ENCODE measurements around the gene UCKL1.
"Not testable (repeated sequence)": the region's sequence is repeated elsewhere in the genome, so short reads cannot be mapped to it uniquely, and the experiment has no call there.

Gene UCKL1

DNA sequence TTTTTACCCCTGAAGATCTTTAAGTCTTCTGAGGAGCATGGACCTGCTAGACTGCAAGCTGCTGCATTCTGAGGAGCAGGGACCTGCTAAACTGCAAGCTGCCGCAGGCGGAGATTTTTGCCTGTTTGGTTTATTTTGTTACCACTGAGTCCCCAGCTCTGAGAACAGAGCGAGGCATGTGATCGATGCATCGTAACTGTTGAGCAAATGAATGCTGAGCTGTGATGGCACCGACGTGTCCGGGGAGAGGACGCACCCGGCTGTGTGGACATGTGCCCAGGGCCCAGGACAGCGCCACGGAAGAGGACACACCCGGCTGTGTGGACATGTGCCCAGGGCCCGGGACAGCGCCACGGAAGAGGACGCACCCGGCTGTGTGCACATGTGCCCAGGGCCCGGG is 37.1 kb downstream of the UCKL1 start:
- DNase-seq (ENCODE audit: low read depth, low spot score): no peak

DNA sequence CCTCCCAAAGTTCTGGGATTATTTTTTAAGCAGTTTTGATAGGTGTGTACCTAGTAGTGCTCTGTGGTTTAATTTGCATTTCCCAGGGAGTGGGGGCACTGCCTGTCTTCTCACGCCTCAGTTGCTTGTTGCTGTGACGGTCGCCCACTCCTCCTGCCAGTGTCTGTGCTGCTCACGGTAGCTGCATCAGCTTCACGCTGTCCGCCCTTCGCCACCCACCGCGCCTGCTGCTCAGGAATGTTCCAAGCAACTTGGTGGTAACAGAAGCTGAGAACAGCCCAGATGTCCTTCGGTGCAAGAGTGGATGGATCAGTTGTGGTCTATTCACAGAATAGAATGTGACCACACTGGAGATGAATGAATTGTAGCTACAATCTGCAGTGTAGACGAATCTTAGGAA is 38.4 kb downstream of the UCKL1 start:
- no peak for DNase-seq (ENCODE audit: low read depth, low spot score)

DNA sequence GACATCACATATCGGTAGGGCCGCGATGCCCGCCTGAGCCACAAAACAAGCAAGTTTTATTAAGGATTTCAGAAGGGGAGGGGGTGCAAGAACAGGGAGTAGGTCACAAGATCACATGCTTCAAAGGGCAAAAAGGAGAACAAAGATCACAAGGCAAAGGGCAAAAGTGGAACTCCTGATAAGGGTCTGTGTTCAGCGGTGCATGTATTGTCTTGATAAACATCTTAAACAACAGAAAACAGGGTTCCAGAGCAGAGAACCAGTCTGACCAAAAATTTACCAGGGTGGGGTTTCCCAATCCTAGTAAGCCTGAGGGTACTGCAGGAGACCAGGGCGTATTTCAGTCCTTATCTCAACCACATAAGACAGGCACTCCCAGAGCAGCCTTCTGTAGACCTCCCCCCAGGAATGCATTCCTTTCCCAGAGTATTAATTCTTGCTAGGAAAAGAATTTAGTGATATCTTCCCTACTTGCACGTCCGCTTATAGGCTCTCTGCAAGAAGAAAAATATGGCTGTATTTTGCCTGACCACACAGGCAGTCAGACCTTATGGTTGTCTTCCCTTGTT is 39.8 kb downstream of the UCKL1 start:
- DNase-seq (ENCODE audit: low read depth, low spot score): not testable (repeated sequence)

DNA sequence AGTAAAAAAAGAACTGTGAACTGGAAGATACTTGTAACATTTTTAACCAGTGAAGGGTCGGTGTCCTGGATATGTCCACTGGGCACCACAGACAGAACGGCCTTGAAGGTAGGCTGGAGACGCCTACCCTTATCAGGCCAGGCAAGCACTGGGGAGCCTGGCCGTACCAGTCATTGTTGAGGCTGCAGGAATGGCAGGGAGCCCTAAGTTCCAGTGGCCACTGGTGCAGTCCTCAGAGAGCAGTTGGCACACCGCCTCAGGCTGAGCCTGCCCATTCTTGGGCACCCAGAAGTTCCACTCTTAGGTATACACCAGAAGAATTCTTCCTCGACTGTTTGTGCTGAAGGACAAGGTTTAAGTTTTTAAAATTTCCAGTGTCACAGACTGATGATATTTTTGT is 40.7 kb downstream of the UCKL1 start:
- DNase-seq (ENCODE audit: low read depth, low spot score): no peak

DNA sequence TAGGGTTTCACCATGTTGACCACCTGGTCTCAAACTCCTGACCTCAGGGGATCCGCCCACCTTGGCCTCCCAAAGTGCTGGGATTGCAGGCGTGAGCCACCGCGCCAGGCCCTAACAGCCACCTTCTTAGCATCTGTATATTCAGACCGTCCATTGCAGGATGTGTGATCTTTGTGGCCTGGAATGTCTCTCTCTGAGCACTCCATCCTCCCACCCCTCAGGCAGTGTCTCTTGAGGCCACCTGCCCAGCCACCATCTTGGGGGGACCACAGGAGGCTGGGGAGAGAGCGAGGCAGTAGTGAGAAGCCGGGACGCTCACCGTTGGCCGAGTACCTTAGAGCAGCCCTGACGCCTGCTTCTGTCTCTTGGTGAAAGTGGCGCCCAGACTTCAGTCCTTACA is 42.4 kb downstream of the UCKL1 start:
- no peak for DNase-seq (ENCODE audit: low read depth, low spot score)

DNA sequence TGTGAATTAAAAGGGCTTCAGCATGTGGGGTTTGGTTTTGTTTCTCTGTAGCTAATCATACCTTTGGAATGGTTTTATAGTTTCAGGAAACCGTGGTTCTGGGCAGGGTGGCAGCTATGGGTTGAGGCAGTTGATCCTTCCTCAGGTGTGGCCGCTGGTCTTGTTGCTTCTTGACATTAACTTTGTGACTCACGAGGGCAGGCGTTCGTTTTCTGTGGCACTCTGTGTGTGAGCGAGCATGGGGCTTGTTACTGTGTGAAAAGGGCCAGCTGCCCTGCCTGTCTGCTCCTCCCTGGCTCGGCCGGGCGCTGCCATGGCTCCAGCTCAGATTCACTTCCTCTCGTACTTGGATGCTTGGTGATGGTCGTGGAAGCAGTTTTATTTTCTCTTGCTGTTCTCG is 45.0 kb downstream of the UCKL1 start:
- DNase-seq (ENCODE audit: low read depth, low spot score): no peak

DNA sequence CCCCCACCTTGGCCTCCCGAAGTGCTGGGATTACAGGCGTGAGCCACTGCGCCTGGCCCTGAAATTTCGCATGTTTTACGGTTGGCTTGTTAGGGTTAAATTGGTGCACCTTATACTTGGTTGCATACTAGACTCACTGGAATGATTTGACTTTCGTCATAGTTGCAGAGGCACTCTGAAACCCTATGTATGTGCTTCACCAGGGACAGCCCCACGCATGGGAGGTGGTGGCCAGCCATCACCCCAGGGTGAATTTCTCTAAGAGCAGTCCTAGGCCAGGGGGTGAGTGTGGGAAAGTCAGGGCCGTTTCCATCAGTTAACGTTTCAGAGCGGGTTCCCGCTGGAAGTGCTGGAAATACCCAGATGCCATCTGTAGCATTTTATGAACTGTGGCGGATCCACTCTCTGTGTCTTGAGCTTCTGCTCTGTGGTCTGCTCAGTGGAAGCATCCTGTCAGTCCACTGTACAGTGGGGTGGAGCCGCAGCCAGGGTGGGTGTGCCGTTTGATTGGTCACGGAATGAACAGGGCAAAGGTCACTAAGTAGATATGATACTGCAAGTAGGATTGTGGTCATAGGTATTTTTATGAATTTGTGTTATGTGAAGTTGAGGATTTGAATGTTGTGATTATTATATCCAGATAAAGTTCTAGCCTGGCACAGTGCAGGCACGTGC is 48.1 kb downstream of the UCKL1 start:
- no peak for DNase-seq (ENCODE audit: low read depth, low spot score)

DNA sequence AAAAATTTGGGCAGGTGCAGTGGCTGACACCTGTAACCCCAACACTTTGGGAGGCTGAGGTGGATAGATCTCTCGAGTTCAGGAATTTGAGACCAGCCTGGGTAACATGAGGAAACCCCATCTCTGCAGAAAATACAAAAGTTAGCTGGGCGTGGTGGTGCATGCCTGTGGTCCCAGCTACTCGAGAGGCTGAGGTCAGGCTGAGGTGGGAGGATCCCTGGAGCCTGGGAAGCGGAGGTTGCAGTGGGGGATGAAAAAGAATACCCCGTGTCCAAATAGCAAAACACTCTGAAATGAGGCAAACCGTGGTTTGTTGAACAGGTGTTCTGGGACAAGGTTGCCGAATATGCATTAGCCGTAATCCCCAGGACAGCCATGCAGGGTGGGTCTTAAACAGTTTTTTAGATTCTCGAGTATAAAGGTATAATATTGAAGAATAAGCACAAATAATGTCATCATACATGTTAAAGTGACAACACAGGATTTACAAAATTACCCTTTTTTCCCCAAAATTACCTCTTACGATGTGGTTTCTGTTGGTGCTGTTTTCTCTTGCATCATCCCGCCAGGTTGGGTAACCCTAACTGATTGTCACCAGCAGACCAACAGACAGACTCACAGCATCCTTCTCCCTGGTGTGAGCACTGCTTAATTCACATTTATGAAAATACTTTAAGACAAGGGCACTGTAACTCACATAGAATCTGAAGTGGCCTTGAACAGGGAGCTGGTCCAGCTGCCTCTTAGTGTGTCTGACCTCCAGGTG is 52.2 kb downstream of the UCKL1 start:
- no peak for DNase-seq (ENCODE audit: low read depth, low spot score)

DNA sequence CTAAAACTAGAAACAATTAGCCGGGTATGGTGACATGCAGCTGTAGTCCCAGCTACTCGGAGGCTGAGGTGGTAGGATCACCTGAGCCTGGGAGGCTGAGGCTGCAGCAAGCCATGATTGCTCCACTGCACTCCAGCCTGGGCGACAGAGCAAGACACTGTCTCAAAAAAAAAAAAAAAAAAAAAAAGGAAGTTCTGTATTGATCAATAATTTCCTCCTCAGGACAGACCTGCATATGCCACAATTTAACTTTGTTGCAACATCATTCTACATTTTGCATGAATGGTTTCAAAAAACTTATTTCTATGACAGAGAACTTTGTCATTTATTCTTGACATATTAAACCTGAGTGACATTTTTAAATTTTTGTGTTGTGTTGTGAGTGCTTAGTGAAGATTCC is 55.8 kb downstream of the UCKL1 start:
- no peak for DNase-seq (ENCODE audit: low read depth, low spot score)

DNA sequence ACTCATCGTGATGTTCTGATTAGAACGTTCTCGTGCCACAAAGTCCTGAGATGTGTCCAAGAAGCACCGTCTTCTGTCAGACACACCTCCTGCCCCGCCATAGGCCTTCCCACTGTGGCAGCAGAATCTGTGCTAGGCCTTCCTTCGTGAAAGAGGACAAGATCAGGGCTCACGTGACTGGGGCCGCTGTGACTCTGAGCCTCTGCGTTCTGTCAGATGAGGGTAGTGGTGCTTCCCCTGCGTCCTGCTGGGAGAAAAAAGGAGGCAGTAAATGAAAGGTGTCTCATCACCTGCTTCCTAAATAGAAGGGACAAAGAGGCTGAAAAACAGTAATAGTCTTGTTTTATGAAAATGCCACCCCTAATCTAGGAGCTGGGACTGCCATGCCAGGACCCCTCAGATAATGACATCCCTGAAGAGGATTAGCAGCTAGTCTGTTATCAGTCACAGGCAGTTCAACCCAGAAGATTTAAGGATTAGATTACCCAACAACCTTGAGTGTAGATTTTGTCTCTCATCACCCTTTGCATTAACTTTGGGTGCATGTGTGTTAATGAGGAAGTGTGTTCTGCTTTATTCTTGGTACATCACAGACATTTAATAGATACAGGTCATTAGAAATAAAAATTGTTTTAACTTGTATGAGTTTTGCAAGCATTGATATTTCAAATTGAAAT is 57.2 kb downstream of the UCKL1 start:
- DNase-seq (ENCODE audit: low read depth, low spot score): no peak

DNA sequence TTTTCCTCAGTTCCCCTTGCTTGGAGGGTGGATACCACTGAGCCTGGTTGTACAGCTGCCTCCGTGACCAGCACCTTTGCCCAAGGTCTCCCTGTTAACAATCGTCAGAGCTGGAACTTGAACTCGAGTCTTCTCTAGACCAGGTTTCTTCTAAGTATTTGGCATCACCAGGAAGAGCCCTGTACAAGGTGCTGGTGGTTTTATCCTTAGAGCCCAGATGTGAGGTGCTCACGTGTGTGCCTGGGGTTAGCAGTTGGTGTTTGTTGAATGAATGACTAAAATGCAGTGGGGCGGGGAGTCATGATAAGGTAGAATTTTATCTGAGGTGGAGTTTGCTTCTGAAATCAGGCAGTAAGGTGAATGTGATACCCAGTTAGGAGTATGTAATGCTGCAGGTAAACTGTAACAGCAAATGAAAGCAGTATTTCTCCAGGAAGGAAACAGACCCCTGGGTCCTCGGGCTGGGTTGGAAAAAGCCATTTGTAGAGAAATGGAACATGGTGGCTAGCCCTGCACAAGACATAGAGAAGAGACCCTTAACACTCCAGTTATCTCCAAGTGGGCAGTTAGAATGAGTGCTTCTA is 58.1 kb downstream of the UCKL1 start:
- DNase-seq (ENCODE audit: low read depth, low spot score): no peak

DNA sequence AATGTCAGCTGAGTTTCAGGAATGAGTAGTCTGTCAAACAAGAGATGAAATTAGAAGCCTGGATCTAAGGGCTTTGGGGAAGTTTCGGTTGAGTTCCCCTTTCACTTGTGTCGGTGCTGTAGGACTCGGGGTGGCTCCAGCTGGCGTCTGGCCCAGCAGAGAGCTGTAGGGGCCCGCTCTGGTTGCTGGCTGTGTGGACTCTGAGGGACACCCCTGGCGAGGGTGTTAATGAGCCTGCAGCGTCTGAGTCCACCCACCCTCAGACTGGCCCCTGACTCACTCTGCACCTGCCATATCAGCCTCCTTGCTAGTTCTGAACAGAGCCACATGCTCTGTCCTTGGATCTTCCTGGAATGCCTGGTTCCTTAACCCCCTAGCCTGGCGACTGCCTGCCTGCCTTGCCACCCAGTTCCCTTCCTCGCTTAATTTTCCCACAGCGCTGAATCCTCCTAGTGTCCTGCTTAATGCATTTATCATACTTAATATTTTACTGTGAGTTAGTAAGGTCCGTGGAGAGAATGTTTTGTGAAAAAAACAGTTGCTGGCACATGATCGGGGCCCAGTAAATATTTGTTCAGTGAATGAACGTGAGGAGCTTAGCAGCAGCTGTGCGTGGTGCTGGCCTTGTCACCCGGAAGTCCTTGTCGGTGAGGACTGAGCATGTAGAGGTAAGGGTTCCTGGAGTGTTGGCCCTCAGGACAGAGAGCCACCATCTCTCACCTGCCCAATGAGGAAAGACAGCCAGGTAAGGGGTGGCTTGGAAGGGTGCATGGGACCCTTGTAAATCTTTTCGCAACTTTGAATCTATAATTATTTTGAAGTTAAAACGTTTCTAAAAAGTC is 59.7 kb downstream of the UCKL1 start:
- DNase-seq (ENCODE audit: low read depth, low spot score): no peak

DNA sequence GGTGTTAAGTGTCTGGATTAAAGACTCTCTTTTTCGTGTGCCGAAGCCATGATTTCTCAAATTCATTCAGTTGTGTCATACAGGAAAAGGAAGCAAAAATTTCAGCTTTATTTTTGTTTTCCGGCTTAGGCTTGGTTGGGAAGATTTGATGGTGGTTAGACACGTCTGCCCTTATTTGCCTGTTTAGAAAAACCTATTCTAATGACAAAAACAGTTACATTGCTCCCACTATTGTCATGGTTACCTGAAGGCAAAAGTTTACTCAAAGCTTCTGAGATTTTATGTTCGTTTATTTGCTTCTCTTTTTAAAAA is 60.3 kb downstream of the UCKL1 start:
- DNase-seq (ENCODE audit: low read depth, low spot score): no peak

DNA sequence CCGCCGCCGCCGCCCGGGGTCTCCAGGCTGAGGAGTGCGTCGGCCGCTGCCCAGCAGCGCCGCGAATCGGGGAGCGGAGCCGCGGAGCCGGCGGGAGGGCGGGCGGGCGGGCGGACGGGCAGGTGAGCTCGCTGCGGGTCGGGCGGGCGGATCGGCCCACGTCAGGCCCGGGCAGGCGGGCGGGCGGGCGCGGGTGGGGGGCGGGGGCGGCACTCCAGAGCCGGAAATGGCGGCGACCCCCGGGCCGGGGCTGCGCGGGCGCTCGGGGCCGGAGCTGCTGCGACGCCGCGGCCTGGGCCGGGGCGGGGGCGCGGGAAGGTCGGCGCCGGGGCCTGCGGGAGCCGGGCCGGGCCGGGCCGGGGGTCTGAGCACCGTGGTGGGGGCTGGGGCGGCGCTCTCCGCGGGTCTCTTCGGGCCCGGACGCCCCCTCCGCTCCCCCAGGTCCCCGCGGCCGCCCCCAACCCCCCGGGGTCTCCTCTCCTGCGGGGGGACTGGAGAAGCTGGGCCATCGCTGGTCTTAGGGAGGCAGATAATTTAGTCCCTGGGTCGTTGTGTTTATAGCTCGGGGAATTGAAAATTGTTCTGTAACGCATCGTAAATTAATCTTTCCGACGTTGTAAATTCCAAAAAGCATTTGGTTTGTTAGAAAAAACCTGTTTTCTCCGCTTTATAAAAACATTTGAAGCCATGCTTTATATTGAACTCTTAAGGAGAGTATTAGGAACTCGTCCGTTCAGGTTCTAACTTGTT is 60.8 kb downstream of the UCKL1 start:
- DNase-seq (ENCODE audit: low read depth, low spot score): no peak

DNA sequence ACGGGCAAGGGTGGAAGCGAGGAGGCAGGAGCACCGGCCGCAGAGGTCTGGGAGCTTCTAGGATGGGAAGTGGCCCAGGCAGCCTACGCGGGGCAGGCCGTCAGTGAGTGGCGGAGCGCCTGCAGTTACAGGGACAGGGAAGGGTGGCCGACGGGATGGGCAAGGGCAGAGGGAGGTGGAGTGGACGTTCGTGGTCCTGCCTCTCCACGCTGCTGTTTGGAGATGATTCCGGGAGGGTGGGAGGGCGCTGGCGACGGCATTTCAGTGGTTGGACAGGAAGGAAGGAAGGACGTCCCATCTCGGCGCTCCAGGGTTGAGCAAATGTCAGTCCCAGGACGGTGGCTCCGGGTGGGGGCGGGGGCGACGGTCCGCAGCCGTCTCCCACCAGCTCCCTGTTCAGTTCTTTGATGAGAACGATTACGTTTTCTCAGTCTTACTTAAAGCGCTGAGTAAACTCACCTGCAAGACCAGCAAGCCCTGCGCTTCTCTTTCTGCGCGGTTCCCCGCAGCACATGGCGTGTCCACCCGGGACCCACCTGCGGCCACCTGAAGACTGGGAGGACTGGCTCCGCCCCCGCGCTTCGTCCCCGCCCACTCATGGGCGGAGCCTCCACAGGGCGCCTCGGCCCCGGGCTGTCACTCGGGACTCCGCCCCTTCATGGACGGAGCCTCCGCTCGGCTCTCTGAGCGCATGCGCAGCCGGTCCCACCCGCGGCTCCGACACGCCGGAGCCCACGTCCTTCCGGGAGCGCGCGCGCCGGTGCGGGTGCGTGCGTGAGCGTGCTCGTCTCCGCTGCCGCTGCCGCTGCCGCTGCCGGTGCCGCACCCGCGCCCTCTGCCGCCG is 61.6 kb downstream of the UCKL1 start, which contains the start of gene DNAJC5:
Gene DNAJC5, plus strand, starts transcription at position 769 of the 844 bp plus-strand sequence. CDS start 33,220 bp downstream, outside the sequence.
- DNase-seq (ENCODE audit: low read depth, low spot score): peak; percentile 79

DNA sequence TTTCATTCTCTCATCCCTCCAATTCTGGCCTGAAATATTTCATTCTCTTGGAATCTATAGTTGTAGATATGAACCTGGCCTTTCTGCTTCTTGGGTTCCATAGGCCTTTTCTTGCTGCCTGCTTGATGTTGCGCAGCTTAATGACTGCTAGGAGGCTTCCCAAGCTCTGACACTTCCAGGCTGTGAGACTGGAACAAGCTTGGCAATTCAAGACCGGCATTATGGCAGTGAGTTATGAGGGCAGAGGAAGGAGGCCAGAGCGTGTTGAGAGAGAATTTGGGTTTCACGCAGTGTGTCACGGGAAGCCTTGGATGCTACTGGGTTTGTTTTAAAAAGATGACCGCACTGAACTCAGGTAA is 62.2 kb downstream of the UCKL1 start:
- DNase-seq (ENCODE audit: low read depth, low spot score): no peak

DNA sequence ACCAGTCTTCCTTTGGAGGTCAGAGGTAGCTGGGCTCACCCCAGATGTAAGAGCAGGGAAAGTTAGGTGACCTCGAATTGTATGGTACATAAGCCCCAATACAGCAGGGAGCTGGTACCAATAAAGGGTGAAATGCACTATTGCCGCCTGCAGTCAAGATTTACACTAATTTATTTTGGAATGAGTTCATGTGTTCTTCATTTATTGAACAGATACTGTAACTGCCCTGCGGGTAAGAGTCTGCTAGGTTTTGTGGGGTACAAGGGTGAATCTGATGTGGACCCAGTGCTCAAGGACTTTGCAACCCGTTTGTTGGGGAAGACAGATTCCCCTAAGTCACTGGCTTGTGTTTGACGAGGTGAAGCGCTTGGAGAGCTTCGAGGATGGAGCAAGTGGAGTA is 63.8 kb downstream of the UCKL1 start:
- DNase-seq (ENCODE audit: low read depth, low spot score): no peak

DNA sequence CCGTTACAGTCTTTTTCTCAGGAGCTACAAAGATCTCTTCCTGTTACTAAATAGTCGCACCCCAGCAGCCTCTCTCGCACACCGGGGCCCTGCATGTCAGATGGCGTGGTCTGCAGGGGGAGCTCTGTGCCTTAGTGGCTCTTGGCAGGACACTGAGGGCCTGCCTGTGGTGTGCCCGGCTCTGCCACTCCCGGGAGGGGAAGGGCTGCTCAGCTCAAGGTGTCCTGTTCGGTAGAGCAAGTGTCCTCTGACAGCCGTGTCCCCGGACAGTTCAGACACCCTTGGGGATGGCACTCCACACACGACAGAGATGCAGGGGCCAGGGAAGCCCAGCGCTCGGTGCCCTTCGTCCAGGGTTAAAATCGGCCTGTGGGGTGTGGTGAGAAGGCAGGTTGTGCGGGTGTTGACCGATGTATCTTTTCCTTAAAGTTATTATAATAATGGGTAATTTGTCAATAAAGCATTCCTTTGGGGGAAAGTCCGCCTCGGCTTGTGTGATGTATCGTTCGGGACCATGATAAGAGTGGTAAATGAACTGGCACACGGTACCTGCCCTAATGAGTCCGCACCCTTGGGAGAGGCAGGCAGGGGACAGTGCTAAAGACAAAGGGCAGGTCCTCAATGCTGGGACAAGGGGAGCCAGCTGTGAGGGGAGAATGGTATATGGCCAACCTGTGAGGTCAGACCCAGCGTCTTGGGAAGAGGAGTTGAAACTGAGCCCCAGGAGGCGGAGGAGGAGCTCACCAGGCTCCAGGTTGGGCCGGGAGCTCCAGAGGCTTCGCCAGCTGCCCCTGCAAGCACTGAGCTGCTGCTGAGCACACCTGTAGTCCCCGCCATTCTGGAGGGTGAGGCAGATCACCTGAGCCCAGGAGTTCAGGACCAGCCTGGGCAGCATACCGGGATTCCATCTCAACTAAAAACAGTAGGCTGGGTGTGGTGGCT is 64.9 kb downstream of the UCKL1 start:
- no peak for DNase-seq (ENCODE audit: low read depth, low spot score)

DNA sequence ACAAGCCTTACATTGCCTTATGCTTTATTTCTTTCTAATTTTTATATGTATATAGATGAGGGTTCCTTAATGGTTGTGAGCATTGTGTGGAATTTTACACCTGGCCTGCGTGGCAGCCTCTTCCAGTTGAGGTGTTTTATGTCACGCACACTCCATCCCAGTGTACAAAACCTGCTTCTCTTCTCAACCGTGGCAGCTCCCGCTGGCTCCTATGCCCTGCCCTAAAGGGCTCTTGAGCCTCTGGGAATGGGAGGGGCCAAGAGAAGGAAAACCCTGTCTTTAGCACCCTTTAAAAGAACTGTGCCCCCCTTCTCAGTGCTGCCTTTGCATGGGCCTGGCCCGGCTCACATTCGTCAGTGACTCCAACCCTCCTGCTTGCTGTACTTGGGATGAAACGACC is 65.6 kb downstream of the UCKL1 start:
- no peak for DNase-seq (ENCODE audit: low read depth, low spot score)
